ENCODE measurements around the gene SYVN1. TPM values are rescaled to one million over a fixed set of nuclear protein-coding genes. Genes with fewer than 3 reads are reported as not detected.

SYVN1 gene
- total RNA-seq, 1 donor from 2014 or later, result 14.8 TPM

- TF ChIP-seq, protein P1, sequence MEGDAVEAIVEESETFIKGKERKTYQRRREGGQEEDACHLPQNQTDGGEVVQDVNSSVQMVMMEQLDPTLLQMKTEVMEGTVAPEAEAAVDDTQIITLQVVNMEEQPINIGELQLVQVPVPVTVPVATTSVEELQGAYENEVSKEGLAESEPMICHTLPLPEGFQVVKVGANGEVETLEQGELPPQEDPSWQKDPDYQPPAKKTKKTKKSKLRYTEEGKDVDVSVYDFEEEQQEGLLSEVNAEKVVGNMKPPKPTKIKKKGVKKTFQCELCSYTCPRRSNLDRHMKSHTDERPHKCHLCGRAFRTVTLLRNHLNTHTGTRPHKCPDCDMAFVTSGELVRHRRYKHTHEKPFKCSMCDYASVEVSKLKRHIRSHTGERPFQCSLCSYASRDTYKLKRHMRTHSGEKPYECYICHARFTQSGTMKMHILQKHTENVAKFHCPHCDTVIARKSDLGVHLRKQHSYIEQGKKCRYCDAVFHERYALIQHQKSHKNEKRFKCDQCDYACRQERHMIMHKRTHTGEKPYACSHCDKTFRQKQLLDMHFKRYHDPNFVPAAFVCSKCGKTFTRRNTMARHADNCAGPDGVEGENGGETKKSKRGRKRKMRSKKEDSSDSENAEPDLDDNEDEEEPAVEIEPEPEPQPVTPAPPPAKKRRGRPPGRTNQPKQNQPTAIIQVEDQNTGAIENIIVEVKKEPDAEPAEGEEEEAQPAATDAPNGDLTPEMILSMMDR (conservative IDR thresholded peaks at IDR 0.05; ENCODE audit: low read depth, low read length), result no peak
- no peak overlapping the region for H3K4me3 ChIP-seq (ENCODE audit: low read depth, low read length)
- DNase-seq (ENCODE audit: low read depth), result no peak
Measured at GRCh38 chr11:65109231-65110198, 24.8 kb downstream of the SYVN1 start.

GRCh38 chr11:65108469-65109123 lies 25.7 kb downstream of the SYVN1 start:
- H3K4me3 ChIP-seq (ENCODE audit: low read depth, low read length), result no peak overlapping the region
- DNase-seq (ENCODE audit: low read depth), result no peak
- TF ChIP-seq, protein P1 (conservative IDR thresholded peaks at IDR 0.05; ENCODE audit: low read depth, low read length), result no peak

DNA sequence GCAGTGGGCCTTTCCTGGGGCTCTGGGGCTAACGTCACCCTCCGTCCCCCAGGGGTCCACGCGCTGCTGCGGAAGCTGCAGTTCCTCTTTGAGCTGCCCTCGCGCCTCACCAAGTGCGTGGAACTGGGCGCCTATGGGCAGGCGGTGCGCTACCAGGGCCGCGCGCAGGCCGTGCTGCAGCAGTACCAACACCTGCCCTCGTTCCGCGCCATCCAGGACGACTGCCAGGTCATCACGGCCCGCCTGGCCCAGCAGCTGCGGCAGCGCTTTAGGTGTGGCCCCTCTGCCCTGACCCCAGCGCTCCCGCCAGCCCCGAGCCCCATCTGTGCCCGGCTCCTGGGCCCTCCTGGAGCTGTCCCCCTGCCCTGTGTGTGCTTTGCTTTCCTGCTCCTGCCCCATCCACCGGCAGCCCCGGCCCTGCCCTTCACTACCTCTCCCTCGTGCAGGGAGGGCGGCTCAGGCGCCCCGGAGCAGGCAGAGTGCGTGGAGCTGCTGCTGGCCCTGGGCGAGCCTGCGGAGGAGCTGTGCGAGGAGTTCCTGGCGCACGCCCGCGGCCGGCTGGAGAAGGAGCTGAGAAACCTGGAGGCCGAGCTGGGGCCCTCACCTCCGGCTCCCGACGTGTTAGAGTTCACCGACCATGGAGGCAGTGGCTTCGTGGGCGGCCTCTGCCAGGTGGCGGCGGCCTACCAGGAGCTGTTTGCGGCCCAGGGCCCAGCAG lies 26.4 kb downstream of the SYVN1 start:
- no peak for DNase-seq (ENCODE audit: low read depth)
- TF ChIP-seq, protein P1 (conservative IDR thresholded peaks at IDR 0.05; ENCODE audit: low read depth, low read length), result no peak
- no peak overlapping the region for H3K4me3 ChIP-seq (ENCODE audit: low read depth, low read length)

DNA sequence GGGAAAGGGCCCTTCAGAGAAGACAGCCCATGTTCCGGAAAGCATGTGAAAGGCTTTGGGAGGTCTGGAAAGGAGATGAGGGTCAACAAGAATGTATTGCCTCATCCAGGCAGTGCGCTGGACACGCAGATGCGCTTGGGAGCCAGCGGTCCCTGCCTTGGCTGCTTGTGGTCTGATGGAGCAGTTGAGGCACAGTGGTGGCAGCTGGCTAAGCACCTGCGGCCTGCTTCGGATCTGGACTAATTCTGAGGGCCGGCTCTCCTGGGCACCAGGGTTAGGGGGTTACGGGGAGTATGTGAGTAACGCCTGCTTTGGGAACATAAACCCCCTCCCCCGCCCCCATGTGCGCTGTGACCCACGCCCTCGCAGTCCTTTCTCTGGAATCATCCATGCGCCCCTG lies 27.2 kb downstream of the SYVN1 start:
- no peak overlapping the region for H3K4me3 ChIP-seq (ENCODE audit: low read depth, low read length)
- TF ChIP-seq, protein P1 (conservative IDR thresholded peaks at IDR 0.05; ENCODE audit: low read depth, low read length), result no peak
- DNase-seq (ENCODE audit: low read depth), result no peak

- TF ChIP-seq, protein P1 (conservative IDR thresholded peaks at IDR 0.05; ENCODE audit: low read depth, low read length), result no peak
- H3K4me3 ChIP-seq (ENCODE audit: low read depth, low read length), result no peak overlapping the region
- DNase-seq (ENCODE audit: low read depth), result no peak
Measured at GRCh38 chr11:65104628-65105027, 29.7 kb downstream of the SYVN1 start.

GRCh38 chr11:65103476-65103875 lies 30.8 kb downstream of the SYVN1 start:
- TF ChIP-seq, protein P1 (conservative IDR thresholded peaks at IDR 0.05; ENCODE audit: low read depth, low read length), result no peak
- no peak for DNase-seq (ENCODE audit: low read depth)
- H3K4me3 ChIP-seq (ENCODE audit: low read depth, low read length), result no peak overlapping the region
